HG03520 (cell line): ENCODE measurements around the gene DTX1.

Experiments used
- ATAC-seq: cut with Tn5 transposase; IDR thresholded peaks from one replicate; pipeline ENCODE4 v1.9.1; 2021; ENCODE audit warnings: mild to moderate bottlenecking, moderate library complexity; ENCODE audit not compliant: unreplicated experiment

Gene DTX1

GRCh38 chr12:113054948-113055486 lies 1.5 kb upstream of the DTX1 start:
- no peak for ATAC-seq

DNA sequence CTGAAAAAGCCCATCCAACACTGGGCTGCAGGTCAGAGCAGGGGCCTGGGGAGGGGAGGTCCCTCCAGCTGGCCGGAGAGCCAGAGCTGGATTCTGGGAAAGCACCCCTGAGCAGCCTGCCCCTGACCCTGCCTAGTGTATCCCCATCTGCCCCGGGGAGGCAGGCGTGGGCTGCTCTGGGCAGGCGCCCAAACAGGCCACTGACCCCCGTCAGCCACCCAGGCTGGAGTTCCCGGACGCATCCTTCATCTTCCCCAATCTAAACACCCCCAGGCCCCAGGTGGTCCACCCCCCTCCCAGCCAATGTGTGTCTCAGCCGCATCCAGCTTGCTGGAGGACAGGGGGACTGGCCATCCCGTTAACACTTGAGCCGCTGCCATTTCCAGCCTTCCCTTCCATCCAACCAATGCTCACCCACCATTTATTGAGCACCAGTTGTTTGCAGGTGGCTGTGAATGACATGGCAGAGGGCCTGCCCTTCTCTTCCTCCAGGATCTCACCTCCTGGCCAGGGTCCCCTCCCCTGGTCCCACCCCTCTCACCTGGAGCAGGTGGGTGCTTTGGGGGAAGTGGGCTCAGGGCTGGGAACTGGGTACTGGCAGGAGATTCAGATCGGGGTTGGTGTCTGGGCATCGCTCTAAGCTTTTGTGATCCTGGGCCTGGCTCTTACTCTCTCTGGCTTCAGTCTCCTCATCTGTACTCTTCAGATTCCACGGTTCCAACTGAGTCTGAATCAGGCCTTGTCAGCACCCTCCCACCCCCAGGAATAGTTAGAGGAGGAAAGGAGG lies 743 bp upstream of the DTX1 start:
- no peak for ATAC-seq

- ATAC-seq, result no peak
These were observed 224 bp upstream of the DTX1 start for GRCh38 chr12:113056381-113056630.

DNA sequence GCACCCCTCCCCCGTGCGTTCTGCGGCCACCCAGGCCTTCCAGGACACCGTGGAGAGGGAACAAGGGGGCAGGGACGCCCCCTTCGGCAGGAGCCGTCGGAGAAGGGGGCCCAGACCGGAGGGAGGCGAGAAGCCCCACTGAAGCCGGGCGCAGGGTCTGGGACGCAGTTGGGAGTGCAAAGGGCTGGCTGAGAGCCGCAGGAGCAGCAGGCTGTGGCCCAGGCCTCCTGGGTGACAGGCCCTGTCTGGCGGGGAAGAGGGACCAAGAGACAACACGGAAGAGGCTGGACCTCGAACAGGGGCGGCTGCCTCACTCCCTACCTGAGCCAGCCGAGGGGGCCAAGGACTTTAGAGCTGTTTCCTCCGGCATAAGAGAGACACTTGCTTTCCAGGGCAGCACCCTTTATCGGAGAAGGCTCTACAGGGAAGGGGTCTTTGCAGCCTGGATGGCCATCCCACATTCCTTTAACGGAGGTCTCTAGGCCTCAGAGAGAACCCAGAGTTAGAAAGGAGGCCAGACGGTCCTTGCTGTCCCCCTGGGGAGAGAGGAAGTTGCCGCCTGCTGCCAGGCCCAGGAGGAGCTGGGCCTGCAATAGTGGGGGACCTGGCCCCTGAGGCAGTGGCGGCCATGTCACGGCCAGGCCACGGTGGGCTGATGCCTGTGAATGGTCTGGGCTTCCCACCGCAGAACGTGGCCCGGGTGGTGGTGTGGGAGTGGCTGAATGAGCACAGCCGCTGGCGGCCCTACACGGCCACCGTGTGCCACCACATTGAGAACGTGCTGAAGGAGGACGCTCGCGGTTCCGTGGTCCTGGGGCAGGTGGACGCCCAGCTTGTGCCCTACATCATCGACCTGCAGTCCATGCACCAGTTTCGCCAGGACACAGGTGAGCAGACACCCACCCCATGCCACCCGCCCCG lies 1.3 kb downstream of the DTX1 start:
- no peak for ATAC-seq

GRCh38 chr12:113058553-113058952 lies 2.0 kb downstream of the DTX1 start:
- ATAC-seq, result no peak

DNA sequence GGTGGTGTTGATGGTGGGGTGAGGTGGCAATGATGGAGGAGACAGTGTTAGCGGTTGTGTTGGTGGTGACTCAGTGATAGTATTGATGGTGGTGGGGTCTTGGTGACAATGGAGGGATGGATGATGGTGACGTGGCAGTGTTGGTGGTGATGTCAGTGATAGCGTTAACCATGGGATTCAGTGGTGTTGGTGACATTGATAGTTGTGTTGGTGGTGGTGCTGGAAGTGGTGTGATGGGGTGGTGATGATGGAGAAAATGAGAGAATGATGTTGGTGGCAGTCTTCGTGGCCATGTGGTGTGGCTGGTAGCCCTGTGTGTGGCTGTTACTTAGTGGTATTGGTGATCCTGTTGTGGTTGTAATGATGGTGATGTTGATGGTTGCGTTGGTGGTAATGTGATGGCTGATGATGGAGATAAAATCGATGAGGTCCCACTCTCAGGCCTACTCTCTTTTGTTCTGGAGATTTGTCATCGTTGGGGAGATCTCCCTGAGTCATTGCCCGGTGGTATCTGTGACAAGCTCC lies 2.6 kb downstream of the DTX1 start:
- ATAC-seq, result no peak

- no peak for ATAC-seq
These were observed 3.9 kb downstream of the DTX1 start for GRCh38 chr12:113060336-113060960.

- no peak for ATAC-seq
These were observed 4.6 kb downstream of the DTX1 start for GRCh38 chr12:113061061-113061694.

GRCh38 chr12:113062502-113063395 lies 6.2 kb downstream of the DTX1 start:
- no peak for ATAC-seq

GRCh38 chr12:113063396-113064350 lies 7.1 kb downstream of the DTX1 start:
- no peak for ATAC-seq

DNA sequence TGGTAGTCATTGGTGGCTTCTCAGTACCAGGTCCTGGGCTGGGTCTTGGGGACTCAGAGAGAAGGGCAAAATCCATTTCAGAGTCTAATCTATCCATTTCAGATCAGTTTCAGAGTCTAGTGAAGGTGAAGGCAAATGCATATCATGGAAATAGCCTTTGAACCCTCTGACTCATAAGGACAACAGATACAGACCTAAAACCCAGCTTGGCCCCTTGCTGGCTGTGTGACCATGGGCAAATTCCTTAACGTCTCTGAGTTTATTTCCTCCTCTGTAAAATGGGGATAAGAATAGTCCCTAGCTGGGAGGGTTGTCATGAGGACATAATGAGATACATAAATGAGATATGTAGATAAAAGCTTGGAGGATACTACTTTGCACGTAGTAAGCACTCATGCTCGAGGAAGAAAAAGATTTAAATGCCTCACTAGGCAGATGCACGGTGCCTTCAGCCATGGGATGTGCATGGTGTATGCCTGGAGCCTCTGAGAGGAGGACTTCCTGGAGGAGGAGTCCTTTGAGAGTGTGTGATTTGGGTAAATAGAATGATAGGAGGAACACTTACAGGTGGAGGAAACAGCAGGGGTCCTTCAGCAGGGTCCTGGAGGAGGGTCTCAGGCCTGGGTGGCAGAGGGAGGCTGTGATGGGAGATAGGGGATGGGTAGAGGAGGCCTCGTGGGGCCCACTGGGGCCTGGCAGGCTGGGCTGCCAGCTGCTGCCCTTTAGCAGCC lies 8.0 kb downstream of the DTX1 start:
- ATAC-seq, result no peak

GRCh38 chr12:113065126-113066007 lies 8.8 kb downstream of the DTX1 start:
- ATAC-seq, result no peak

- ATAC-seq, result no peak
These were observed 10.4 kb downstream of the DTX1 start for GRCh38 chr12:113066813-113067400.

DNA sequence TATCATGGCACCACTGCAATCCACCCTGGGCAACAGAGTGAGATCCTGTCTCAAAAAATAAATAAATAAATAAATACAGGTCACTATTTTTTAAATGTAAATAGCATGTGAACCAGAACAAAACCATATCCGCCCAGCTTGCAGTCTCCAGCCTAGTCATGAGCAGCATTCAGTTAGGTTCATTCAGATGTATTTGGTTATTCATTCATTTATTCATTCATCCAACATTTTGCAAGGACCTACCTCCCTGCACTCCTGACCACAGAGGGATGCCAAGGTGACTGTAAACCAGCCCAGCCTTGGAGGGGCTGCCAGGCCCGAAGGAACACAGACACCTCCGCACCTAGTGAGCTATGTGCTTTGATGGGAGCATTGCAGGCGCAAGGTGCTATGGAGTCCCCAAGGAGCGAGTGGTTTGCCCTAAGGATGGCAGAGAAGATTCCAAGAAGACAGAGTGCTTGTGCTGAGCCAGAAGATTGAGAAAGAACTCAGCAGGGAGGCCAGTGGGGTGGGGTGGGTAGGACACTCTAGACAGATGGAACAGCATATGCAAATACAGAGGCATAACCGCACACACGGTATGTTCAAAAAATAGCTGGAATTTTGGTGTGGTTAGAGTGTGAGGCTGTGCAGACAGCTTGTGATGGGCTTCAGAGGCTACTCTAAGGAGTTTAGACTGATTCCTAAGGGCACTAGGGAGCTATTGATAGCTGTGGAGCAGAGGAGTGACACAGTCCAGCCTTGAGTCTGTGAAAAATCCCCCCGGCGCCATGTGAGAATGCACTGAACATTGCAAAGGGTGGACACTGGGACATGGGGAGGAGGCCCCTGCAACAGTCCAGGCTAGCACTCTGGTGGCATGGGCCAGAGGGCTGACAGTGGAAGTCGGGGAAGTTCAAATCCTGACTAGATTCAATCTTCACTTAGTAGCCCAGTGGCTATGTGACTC lies 11.7 kb downstream of the DTX1 start:
- no peak for ATAC-seq

DNA sequence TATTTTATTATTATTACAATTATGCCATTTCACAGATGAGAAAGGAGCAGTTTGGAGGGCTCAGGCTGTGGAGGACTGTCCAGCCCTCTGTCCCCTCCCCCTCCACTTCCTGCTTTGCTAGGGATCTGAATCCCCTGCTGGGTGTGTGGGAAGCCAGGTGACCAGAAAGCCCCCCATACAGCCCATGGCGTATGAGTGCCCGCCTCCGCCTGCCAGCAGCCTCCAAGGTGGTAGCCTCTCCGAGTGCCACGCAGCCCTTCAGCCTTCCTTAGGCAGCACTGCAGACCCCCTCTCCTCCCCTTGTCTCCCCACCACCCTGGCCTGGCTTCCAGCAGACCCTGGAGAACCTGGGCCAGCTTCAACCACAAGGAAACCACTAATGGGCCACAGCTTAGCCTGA lies 12.6 kb downstream of the DTX1 start:
- no peak for ATAC-seq

GRCh38 chr12:113069751-113070116 lies 13.2 kb downstream of the DTX1 start:
- ATAC-seq, result no peak
